H9 (cell line): ENCODE measurements around the gene NEUROD2. TPM values are rescaled to one million over a fixed set of nuclear protein-coding genes. Genes with fewer than 3 reads are reported as not detected.

Experiments
- DNase-seq: peaks from one replicate; pipeline ENCODE4 v3.0.0-alpha.2; 2017
- H2AFZ ChIP-seq: one replicate; pipeline ENCODE4 v1.6.1; 2013; ENCODE audit warnings: mild to moderate bottlenecking, low read length, control low read depth, moderate library complexity
- H2AK5ac ChIP-seq: 2 replicates; pipeline ENCODE4 v1.6.1; 2013; ENCODE audit warnings: low read length, control low read depth, mixed read lengths; ENCODE audit not compliant: insufficient read length
- H2BK120ac ChIP-seq: one replicate; pipeline ENCODE4 v1.6.1; 2013; ENCODE audit warnings: low read depth, mild to moderate bottlenecking, low read length, control low read depth, inconsistent platforms; ENCODE audit not compliant: poor library complexity, severe bottlenecking
- H2BK12ac ChIP-seq: 2 replicates; pipeline ENCODE4 v1.6.1; 2013; ENCODE audit warnings: low read length, control low read depth, mixed read lengths, low read depth; ENCODE audit not compliant: insufficient read length
- H2BK15ac ChIP-seq: 2 replicates; pipeline ENCODE4 v1.6.1; 2013; ENCODE audit warnings: low read depth, low read length, control low read depth
- H2BK20ac ChIP-seq: one replicate; pipeline ENCODE4 v1.6.1; 2013; ENCODE audit warnings: low read depth, mild to moderate bottlenecking, low read length, control low read depth, inconsistent platforms; ENCODE audit not compliant: poor library complexity, severe bottlenecking
- H2BK5ac ChIP-seq: 2 replicates; pipeline ENCODE4 v1.6.1; 2013; ENCODE audit warnings: low read length, control low read depth, mixed read lengths; ENCODE audit not compliant: insufficient read length
- H3K14ac ChIP-seq: 2 replicates; pipeline ENCODE4 v1.6.1; 2013; ENCODE audit warnings: low read length, control low read depth; ENCODE audit not compliant: insufficient read depth
- H3K18ac ChIP-seq: 2 replicates; pipeline ENCODE4 v1.6.1; 2013; ENCODE audit warnings: low read depth, mild to moderate bottlenecking, mixed read lengths, low read length, control low read depth; ENCODE audit not compliant: insufficient read length
- H3K23ac ChIP-seq: 2 replicates; pipeline ENCODE4 v1.6.1; 2013; ENCODE audit warnings: low read length, control low read depth, mixed read lengths, low read depth; ENCODE audit not compliant: insufficient read length
- H3K23me2 ChIP-seq: 2 replicates; pipeline ENCODE4 v1.6.1; 2013; ENCODE audit warnings: low read depth, mild to moderate bottlenecking, mixed read lengths, low read length, control low read depth; ENCODE audit not compliant: insufficient read length, poor library complexity, severe bottlenecking
- H3K27ac ChIP-seq: 2 replicates; pipeline ENCODE4 v1.5.1; 2013; ENCODE audit warnings: low read length, control low read depth, mixed read lengths, low read depth; ENCODE audit not compliant: insufficient read length
- H3K27me3 ChIP-seq: 2 replicates; pipeline ENCODE4 v1.6.1; 2013; ENCODE audit warnings: low read length, control low read depth, inconsistent platforms; ENCODE audit not compliant: insufficient read depth
- H3K4ac ChIP-seq: 2 replicates; pipeline ENCODE4 v1.6.1; 2013; ENCODE audit warnings: low read depth, mild to moderate bottlenecking, control low read depth, inconsistent platforms, low read length, moderate library complexity
- H3K4me1 ChIP-seq: 2 replicates; pipeline ENCODE4 v1.6.1; 2013; ENCODE audit warnings: low read length, control low read depth, inconsistent platforms; ENCODE audit not compliant: insufficient read depth
- H3K4me2 ChIP-seq: 2 replicates; pipeline ENCODE4 v1.6.1; 2013; ENCODE audit warnings: low read length, control low read depth, mixed read lengths; ENCODE audit not compliant: insufficient read length, insufficient read depth
- H3K56ac ChIP-seq: 2 replicates; pipeline ENCODE4 v1.6.1; 2013; ENCODE audit warnings: low read depth, mild to moderate bottlenecking, mixed read lengths, low read length, control low read depth; ENCODE audit not compliant: insufficient read length
- H3K79me1 ChIP-seq: 2 replicates; pipeline ENCODE4 v1.6.1; 2013; ENCODE audit warnings: low read depth, mild to moderate bottlenecking, moderate library complexity, low read length, control low read depth, inconsistent platforms; ENCODE audit not compliant: insufficient read depth, poor library complexity, severe bottlenecking
- H3K79me2 ChIP-seq: 2 replicates; pipeline ENCODE4 v1.6.1; 2013; ENCODE audit warnings: low read length, control low read depth, inconsistent platforms; ENCODE audit not compliant: insufficient read depth
- H3K9ac ChIP-seq: 2 replicates; pipeline ENCODE4 v1.6.1; 2013; ENCODE audit warnings: low read length, control low read depth, mixed read lengths; ENCODE audit not compliant: insufficient read length; ENCODE audit errors: extremely low read depth
- H3K9me3 ChIP-seq: one replicate; pipeline ENCODE4 v1.6.1; 2013; ENCODE audit warnings: low read depth, low read length, inconsistent platforms; ENCODE audit not compliant: control insufficient read depth
- H3T11ph ChIP-seq: one replicate; pipeline ENCODE4 v1.6.1; 2013; ENCODE audit warnings: mild to moderate bottlenecking, low read length, control low read depth, inconsistent platforms
- H4K20me1 ChIP-seq: one replicate; pipeline ENCODE4 v1.6.1; 2013; ENCODE audit not compliant: control insufficient read depth, insufficient read length, insufficient read depth
- H4K5ac ChIP-seq: 2 replicates; pipeline ENCODE4 v1.6.1; 2013; ENCODE audit warnings: low read depth, mild to moderate bottlenecking, mixed read lengths, low read length, control low read depth; ENCODE audit not compliant: insufficient read length
- H4K8ac ChIP-seq: replicated peaks from 2 replicates; pipeline ENCODE4 v1.6.1; 2013; ENCODE audit warnings: low read length, control low read depth, mixed read lengths, low read depth; ENCODE audit not compliant: insufficient read length
- H4K91ac ChIP-seq: 2 replicates; pipeline ENCODE4 v1.6.1; 2013; ENCODE audit warnings: low read depth, mild to moderate bottlenecking, moderate library complexity, mixed read lengths, low read length, control low read depth; ENCODE audit not compliant: insufficient read length
- H3K27ac Mint-ChIP-seq, 3 experiments: 2 replicates in 2 of 3; 3 replicates in 1 of 3; pipeline ENCODE4 v1.8.0; 2020 to 2021; ENCODE audit warnings: mixed read lengths in 3 of 3, mild to moderate bottlenecking in 1 of 3, moderate library complexity in 1 of 3
- H3K27me3 Mint-ChIP-seq: 2 replicates; pipeline ENCODE4 v1.8.0; 2021; ENCODE audit warnings: low read depth, mild to moderate bottlenecking, moderate library complexity, mixed read lengths
- H3K36me3 Mint-ChIP-seq, 3 experiments: 2 replicates in 2 of 3; 3 replicates in 1 of 3; pipeline ENCODE4 v1.8.0; 2020 to 2021; ENCODE audit warnings: low read depth in 3 of 3, mixed read lengths in 3 of 3; ENCODE audit not compliant: insufficient read depth in 1 of 3
- H3K4me1 Mint-ChIP-seq, 2 experiments: 2 replicates each; pipeline ENCODE4 v1.8.0; 2020; ENCODE audit warnings: mixed read lengths in 2 of 2
- H3K4me3 Mint-ChIP-seq, 2 experiments: 2 replicates in 1 of 2; 3 replicates in 1 of 2; pipeline ENCODE4 v1.8.0; 2020 to 2021; ENCODE audit warnings: mild to moderate bottlenecking in 2 of 2, mixed read lengths in 2 of 2, moderate library complexity in 1 of 2
- H3K9me3 Mint-ChIP-seq, 2 experiments: 2 replicates in 1 of 2; 3 replicates in 1 of 2; pipeline ENCODE4 v1.8.0; 2020; ENCODE audit warnings: mild to moderate bottlenecking in 2 of 2, mixed read lengths in 2 of 2, moderate library complexity in 1 of 2
- WGBS: extraction: QIAGEN DNeasy Blood & Tissue Kit; methylation state at CpG from one replicate; pipeline ENCODE4 v1.1.7; 2013; ENCODE audit warnings: missing lambda C conversion rate, low lambda C conversion rate, mixed read lengths; ENCODE audit not compliant: insufficient read length; ENCODE audit errors: extremely low coverage; 5-methylcytosine and 5-hydroxymethylcytosine counted together
- total RNA-seq: library from RNA; stranded (reverse); gene quantifications from 2 replicates; pipeline ENCODE4 v1.2.1, GENCODE V29; 2021
- TF ChIP-seq, protein P1 (sequence below): fragments of 200-600 bp; sonication (generic); conservative IDR thresholded peaks from 3 replicates; pipeline ENCODE4 v1.8.0; 2021; ENCODE audit warnings: antibody characterized with exemption, mild to moderate bottlenecking

NEUROD2 gene
- total RNA-seq, 1 experiment from 2014 or later = not detected

DNA sequence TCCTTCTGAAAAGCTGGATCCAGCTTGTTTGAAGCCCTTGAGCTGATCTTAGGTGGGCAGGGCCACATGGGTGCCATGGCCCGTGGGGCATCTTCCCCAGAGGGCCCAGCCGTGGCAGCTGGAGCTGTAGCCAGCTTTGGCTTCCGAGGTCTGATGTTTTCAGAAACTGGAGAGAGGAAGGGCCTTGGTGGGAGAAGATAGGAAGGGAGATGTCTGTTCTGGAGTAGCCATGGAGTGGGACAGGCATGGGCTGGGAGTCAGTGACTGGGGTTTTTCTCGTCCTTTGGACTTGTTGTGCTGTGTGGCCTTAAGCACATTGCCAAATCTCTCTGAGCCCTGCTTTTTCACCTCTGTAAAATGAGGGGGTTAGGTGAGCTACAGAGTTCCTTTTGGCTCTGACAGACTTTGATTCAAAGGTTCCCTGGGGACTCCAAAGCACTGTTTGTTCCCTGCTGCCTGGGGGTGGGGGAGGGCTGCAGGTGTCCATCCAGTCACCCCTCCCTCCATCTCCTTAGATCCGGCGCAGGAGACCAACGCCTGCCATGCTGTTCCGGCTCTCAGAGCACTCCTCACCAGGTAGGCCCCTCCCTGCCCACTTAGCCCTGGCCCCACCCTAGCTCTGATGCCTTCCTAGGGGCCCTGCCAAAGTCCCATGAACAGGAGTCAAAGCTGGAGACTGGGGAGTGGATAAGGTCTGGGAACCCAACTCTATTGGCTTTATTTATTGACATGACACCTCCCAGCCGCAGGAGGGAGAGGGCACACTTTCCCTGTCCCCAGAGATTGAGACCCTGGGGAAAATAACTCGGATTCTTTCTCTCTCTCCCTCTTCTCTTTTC is 21.2 kb upstream of the NEUROD2 start:
- Histone ChIP-seq H4K5ac (no peak overlapping the region), H3K9me3 (no peaks in the 10 kb centered on the region), H3K4me2 (no peak overlapping the region)

More for the DNA sequence above, 21.2 kb upstream of the NEUROD2 start:
- Histone ChIP-seq H3K27me3 (peaks cover 13% of the 10 kb centered on the region; the same call in 1 of the 2 replicates), H3K23me2 (peaks cover 13% of the 10 kb centered on the region), H3K79me2 (no peaks in the 10 kb centered on the region), H2AK5ac (no peak overlapping the region), H3K56ac (no peak overlapping the region), H2BK120ac (no peak overlapping the region), H4K20me1 (no peaks in the 10 kb centered on the region), H3K4me1 (peaks cover 21% of the 10 kb centered on the region; the same call in 1 of the 2 replicates), H3K9ac (no peak overlapping the region), H2BK15ac (no peak overlapping the region), H2BK20ac (no peak overlapping the region), H2BK5ac (no peak overlapping the region), H3K79me1 (no peaks in the 10 kb centered on the region), H4K91ac (no peak overlapping the region), H3T11ph (no peak overlapping the region), H3K18ac (no peak overlapping the region), H3K23ac (no peak overlapping the region), H2BK12ac (no peak overlapping the region), H2AFZ (no peak overlapping the region), H3K4ac (no peak overlapping the region), H4K8ac (no peak overlapping the region), H3K14ac (no peak overlapping the region), H3K27ac (no peak overlapping the region)
- H3K9me3 Mint-ChIP-seq = no peaks in the 10 kb centered on the region; a peak in 1 of 5 replicates
- TF ChIP-seq, protein P1, sequence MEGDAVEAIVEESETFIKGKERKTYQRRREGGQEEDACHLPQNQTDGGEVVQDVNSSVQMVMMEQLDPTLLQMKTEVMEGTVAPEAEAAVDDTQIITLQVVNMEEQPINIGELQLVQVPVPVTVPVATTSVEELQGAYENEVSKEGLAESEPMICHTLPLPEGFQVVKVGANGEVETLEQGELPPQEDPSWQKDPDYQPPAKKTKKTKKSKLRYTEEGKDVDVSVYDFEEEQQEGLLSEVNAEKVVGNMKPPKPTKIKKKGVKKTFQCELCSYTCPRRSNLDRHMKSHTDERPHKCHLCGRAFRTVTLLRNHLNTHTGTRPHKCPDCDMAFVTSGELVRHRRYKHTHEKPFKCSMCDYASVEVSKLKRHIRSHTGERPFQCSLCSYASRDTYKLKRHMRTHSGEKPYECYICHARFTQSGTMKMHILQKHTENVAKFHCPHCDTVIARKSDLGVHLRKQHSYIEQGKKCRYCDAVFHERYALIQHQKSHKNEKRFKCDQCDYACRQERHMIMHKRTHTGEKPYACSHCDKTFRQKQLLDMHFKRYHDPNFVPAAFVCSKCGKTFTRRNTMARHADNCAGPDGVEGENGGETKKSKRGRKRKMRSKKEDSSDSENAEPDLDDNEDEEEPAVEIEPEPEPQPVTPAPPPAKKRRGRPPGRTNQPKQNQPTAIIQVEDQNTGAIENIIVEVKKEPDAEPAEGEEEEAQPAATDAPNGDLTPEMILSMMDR = no peak
- DNase-seq = no peak
- no peak overlapping the region for H3K27ac Mint-ChIP-seq
- H3K4me1 Mint-ChIP-seq = peaks cover 64 to 81% of the 10 kb centered on the region in 2 experiments
- peak overlapping the region; percentile 1 to 96 for H3K4me3 Mint-ChIP-seq
- peaks cover 44% of the 10 kb centered on the region for H3K27me3 Mint-ChIP-seq
- H3K36me3 Mint-ChIP-seq = no peaks in the 10 kb centered on the region; a peak in 1 of 7 replicates
- WGBS = no CpG with 5 or more reads among the region's 10 CpGs
